ENCODE results near the gene SUSD2. TPM values are rescaled to one million over a fixed set of nuclear protein-coding genes. Genes with fewer than 3 reads are reported as not detected.

Gene SUSD2
- total and polyA plus RNA-seq, 2 of the 8 experiments (the other 6 are each of a cell fraction or from before 2014, with no cell fraction given), result 2.0 to 4.8 TPM

GRCh38 chr22:24217384-24217783 is 36.1 kb downstream of the SUSD2 start:
- Histone ChIP-seq H3K4me1 (replicated peaks in 1 of 4; ENCODE audit: control insufficient read depth in 3 of 4, insufficient read depth in 4 of 4, low read length in 3 of 4) (no peaks in the 10 kb centered on the region), H3K4ac (replicated peaks; ENCODE audit: insufficient read length, low read depth, low read length) (no peak overlapping the region), H3K9me3 (ENCODE audit: insufficient read depth in 2 of 2, low read depth in 1 of 2, low read length in 1 of 2) (no peaks in the 10 kb centered on the region), H3K4me3 (ENCODE audit: extremely low read depth in 1 of 4, insufficient read depth in 2 of 4, low read depth in 3 of 4, low read length in 4 of 4) (no peak overlapping the region), H3K79me1 (ENCODE audit: low read depth, low read length) (no peaks in the 10 kb centered on the region), H3K27me3 (replicated peaks in 1 of 4; ENCODE audit: control insufficient read depth in 3 of 4, extremely low read depth in 1 of 4, insufficient read depth in 3 of 4, low read length in 3 of 4) (no peaks in the 10 kb centered on the region), H2AK5ac (ENCODE audit: low read depth, low read length) (no peak overlapping the region), H3K23ac (ENCODE audit: insufficient read length) (no peak overlapping the region), H2BK20ac (ENCODE audit: low read length) (no peak overlapping the region), H3K4me2 (ENCODE audit: insufficient read depth in 1 of 2, low read depth in 2 of 2, low read length in 2 of 2) (no peak overlapping the region), H2BK12ac (ENCODE audit: low read depth, low read length) (no peak overlapping the region), H3K56ac (replicated peaks; ENCODE audit: insufficient read length, low read depth, low read length) (no peak overlapping the region), H4K5ac (ENCODE audit: insufficient read length, low read depth, low read length) (no peak overlapping the region), H4K91ac (replicated peaks; ENCODE audit: insufficient read length, low read length) (no peak overlapping the region), H4K20me1 (replicated peaks in 1 of 2; ENCODE audit: control insufficient read depth in 1 of 2, insufficient read depth in 2 of 2, low read length in 2 of 2) (no peaks in the 10 kb centered on the region), H3K18ac (ENCODE audit: extremely low read depth, low read length) (no peak overlapping the region), H4K8ac (ENCODE audit: extremely low read depth, insufficient read depth, low read length) (no peak overlapping the region), H3K14ac (ENCODE audit: insufficient read length) (no peak overlapping the region), H3K79me2 (ENCODE audit: control insufficient read depth in 1 of 2, insufficient read depth in 2 of 2, low read length in 2 of 2) (no peaks in the 10 kb centered on the region), H3K23me2 (ENCODE audit: low read depth, low read length) (no peaks in the 10 kb centered on the region), H3K9ac (replicated peaks in 1 of 4; ENCODE audit: extremely low read depth in 1 of 4, low read depth in 3 of 4, low read length in 3 of 4) (no peak overlapping the region), H3K36me3 (ENCODE audit: control insufficient read depth in 2 of 4, insufficient read depth in 4 of 4, low read length in 3 of 4) (no peaks in the 10 kb centered on the region), H2BK5ac (ENCODE audit: low read depth, low read length) (no peak overlapping the region), H2BK120ac (replicated peaks; ENCODE audit: low read depth, low read length) (no peak overlapping the region), H2BK15ac (ENCODE audit: low read length) (no peak overlapping the region), H3K27ac (ENCODE audit: low read depth, low read length) (no peak overlapping the region), H2AFZ (ENCODE audit: low read length) (no peak overlapping the region)
- WGBS, 2 experiments (ENCODE audit: extremely low coverage in 1 of 2, insufficient coverage in 1 of 2, insufficient read length in 1 of 2, insufficient replicate concordance in 2 of 2, low coverage in 1 of 2, low lambda C conversion rate in 2 of 2, missing lambda C conversion rate in 1 of 2), result 93% methylated on average over 3 of the region's 3 CpGs; no CpG with 5 or more reads in 1 of the 2 experiments
- DNase-seq (ENCODE audit: low read depth in 1 of 2, low spot score in 2 of 2) (no peak), FAIRE-seq (no peak)
- POLR2A ChIA-PET (ENCODE audit: partially characterized antibody), result no interaction called here
- no peak for TF ChIP-seq CHD2 (IDR thresholded peaks at IDR 0.05; ENCODE audit: low read length)
- no peak for TF ChIP-seq EZH2 (IDR thresholded peaks at IDR 0.05; ENCODE audit: low read depth, low read length, severe bottlenecking)
- TF ChIP-seq ATF2 (IDR thresholded peaks at IDR 0.05; ENCODE audit: low read length), result no peak
- TF ChIP-seq KDM1A (IDR thresholded peaks at IDR 0.05; ENCODE audit: borderline replicate concordance, low read length), result no peak
- no peak for TF ChIP-seq JUND (IDR thresholded peaks at IDR 0.05; ENCODE audit: low read length)
- no peak for TF ChIP-seq GABPA (IDR thresholded peaks at IDR 0.05; ENCODE audit: borderline replicate concordance, insufficient read depth, low read length)
- no peak for TF ChIP-seq HDAC6 (IDR thresholded peaks at IDR 0.05; ENCODE audit: low read depth, low read length)
- TF ChIP-seq SIRT6 (IDR thresholded peaks at IDR 0.05; ENCODE audit: low read length), result no peak
- no peak for TF ChIP-seq KDM4A (IDR thresholded peaks at IDR 0.05; ENCODE audit: low read depth, low read length, severe bottlenecking)
- CTCF ChIA-PET (ENCODE audit: partially characterized antibody), result interaction anchor here (0.6 to 6.0 kb wide), 7 partner anchors 15 to 626 kb away, joined by 3 to 56 read pairs (median 3); no protein-coding TSS in a partner anchor
